Measurements from ENCODE around the gene INF2.

Gene INF2

DNA sequence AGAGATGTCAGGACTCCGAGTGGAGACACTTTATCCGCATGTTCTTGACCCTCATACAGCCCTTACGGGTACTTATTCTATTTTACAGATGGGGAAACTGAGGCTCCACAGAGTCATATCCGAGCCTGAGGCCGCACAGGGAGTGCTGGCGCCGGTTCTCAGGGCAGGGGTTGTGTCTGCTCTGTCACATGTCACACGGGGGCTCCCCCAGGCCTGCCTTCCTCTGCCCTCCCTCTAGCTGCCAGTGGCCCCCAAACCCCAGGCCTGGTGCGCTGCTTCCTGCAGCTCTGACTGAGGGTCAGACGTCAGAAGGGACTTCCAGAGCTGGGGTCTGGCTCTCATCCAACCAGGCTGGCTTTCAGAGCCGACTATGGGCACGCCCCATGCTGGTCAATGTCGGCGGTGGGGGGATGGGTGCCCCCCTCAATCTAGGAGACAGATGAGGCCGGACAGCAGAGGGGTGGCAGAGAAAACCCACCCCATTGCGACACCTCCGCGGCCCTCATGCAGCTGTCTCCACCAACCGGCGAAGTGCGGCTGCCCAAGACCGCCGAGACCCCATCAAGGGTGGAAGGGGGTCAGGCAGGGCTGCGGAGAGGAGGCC, 811 bp upstream of the INF2 start:
- DNase-seq (ENCODE audit: low read depth in 1 of 2, low spot score in 1 of 2) = no peak

GRCh38 chr14:104689881-104690711, 678 bp downstream of the INF2 start:
- no peak for DNase-seq (ENCODE audit: low read depth in 1 of 2, low spot score in 1 of 2)

- no peak for DNase-seq (ENCODE audit: low read depth in 1 of 2, low spot score in 1 of 2)
Measured at GRCh38 chr14:104690861-104691455, 1.5 kb downstream of the INF2 start.

- no peak for DNase-seq (ENCODE audit: low read depth in 1 of 2, low spot score in 1 of 2)
Measured at GRCh38 chr14:104691546-104692260, 2.3 kb downstream of the INF2 start.

GRCh38 chr14:104692261-104692938, 3.0 kb downstream of the INF2 start:
- DNase-seq (ENCODE audit: low read depth in 1 of 2, low spot score in 1 of 2) = no peak

DNA sequence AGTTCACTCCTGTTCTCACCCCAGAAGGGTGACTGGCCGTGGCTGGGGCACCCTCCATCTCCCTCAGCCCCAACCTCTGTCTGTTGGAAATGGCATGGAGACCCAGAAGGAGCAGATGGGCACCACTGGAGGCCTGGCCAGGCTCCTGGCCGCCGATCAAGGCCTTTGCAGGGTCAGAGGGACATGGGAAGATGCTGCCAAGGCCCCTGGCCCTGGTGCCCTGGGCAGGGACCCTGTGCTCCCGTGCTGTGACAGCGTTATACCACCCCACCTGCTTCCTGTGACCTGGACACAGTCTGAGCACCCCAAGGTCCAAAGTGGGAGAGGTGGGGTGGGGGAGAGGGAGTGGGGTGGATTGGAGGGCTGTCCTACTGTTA, 3.5 kb downstream of the INF2 start:
- DNase-seq (ENCODE audit: low read depth in 1 of 2, low spot score in 1 of 2) = no peak

- no peak for DNase-seq (ENCODE audit: low read depth in 1 of 2, low spot score in 1 of 2)
Measured at GRCh38 chr14:104693482-104694431, 4.3 kb downstream of the INF2 start.

GRCh38 chr14:104694475-104694950, 5.1 kb downstream of the INF2 start:
- DNase-seq (ENCODE audit: low read depth in 1 of 2, low spot score in 1 of 2) = no peak

GRCh38 chr14:104694991-104695659, 5.7 kb downstream of the INF2 start:
- no peak for DNase-seq (ENCODE audit: low read depth in 1 of 2, low spot score in 1 of 2)

- no peak for DNase-seq (ENCODE audit: low read depth in 1 of 2, low spot score in 1 of 2)
Measured at GRCh38 chr14:104695660-104696000, 6.2 kb downstream of the INF2 start.

- DNase-seq (ENCODE audit: low read depth in 1 of 2, low spot score in 1 of 2) = no peak
Measured at GRCh38 chr14:104696671-104697316, 7.4 kb downstream of the INF2 start.

DNA sequence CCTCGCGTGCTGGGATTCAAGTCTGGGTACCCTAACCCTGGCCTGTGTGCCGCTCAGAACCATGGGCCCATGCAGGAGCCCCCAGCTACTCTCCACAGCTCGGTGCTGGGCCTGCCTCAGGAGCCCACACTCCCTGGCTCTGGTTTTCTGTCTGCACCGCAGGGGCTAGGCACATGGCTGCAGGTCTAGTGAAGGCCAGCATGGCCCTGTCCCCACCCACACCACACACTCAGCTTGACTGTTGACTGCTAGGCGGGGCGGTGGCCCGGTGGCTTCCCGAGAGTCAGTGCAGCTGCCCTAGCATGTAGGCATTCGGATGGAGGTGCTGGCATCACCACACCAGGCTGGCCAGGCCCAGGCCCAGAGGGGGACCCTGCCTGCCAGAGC, 7.9 kb downstream of the INF2 start:
- DNase-seq (ENCODE audit: low read depth in 1 of 2, low spot score in 1 of 2) = no peak

- no peak for DNase-seq (ENCODE audit: low read depth in 1 of 2, low spot score in 1 of 2)
Measured at GRCh38 chr14:104697892-104698583, 8.6 kb downstream of the INF2 start.

DNA sequence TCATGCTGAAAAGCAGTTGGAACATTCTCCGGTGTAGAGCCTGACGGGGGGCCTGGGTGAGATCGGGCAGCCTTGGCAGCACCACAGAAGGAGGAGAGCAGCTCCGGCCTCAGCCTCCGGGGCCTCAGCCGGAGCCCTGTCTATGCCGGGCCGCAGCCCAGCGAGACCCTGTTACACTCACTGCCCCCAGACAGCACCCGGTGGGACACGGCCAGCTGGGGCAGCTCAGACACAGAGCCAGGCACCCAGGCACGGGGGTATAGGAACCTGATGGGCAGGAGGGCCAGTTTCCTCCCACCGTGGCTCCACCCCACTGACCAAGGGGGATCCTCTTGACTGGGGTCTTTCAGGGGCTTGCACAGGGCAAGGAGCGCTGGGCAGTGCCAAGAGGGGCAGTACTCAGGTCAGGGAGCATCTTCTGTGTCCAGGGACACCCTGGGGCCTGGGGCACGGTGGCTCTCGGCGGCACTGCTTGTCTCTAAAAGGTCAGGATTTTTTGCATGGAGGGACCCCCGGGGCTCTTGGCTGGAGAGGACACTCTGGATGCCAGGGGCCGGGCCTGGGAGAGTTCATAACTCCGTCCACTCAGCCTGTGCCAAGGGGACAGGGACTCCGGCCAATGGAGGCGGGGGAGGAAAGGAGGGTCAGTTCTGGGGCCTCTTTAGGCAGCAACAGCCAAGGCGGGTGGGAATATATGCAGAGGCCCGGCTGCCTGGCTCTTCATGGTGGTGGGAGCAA, 9.4 kb downstream of the INF2 start:
- no peak for DNase-seq (ENCODE audit: low read depth in 1 of 2, low spot score in 1 of 2)

DNA sequence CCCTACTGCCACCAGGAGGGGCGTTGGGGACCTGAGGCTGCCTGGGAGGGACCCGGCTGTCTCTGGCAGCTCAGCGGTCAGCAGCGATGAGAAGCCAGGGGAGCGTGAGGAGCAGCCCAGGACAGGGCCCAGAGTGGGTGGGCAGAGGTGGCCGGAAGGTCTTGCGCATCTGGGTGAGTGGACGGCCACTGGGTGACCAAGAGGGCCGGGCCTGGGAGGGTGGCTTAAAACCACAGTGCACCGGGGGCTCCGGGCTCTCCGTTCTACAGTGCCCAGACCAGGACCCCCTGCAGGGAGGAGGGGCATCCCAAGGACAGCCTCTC, 10.0 kb downstream of the INF2 start:
- DNase-seq (ENCODE audit: low read depth in 1 of 2, low spot score in 1 of 2) = no peak

DNA sequence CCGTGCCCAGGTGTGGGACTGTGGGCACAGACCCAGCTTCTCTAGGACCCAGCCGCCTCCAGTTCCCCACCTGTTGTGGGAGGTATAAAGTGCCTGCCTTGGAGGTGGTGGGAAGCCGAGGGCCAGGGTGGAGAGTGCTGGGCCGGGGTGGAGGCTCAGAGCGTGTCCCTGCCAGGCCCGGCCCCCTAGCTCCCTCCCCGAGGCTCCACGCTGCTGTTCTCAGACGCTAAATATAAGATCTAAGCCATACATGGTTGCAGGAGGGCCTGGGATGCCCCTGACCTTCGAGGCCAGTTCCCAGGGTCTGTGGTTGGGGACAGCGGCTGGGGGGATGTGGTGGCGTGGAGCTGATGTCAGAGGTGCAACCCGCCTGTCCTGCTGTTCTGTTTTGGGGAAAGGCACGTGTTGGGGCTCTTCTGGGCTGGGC, 10.8 kb downstream of the INF2 start:
- no peak for DNase-seq (ENCODE audit: low read depth in 1 of 2, low spot score in 1 of 2)

DNA sequence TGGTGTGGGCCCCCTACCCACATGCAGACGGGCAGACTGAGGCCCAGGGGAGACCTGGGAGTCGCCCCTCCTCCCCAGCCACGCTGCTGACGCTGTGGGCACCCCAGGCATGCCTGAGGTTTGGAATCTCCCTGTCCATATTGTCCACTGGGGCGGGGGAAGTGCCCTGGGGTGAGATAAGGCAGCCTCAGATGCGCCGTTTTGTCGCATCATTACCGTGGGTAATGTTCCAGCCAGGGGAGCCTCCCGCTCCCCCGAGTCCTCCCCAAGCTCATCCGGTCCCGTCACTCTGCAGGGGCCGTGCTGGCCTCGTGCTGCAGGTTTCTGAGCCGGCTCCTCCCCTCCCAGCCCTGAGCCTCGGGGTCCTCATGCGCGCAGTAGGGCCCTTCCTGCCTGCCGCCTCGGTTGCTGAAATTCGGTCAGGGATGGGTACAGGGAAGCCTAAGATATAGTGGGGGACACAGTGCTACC, 11.4 kb downstream of the INF2 start:
- no peak for DNase-seq (ENCODE audit: low read depth in 1 of 2, low spot score in 1 of 2)

Measured in stimulated activated CD4-positive, alpha-beta T cell treated with anti-CD3 and anti-CD28 coated beads, Interleukin-15, amount 100 ng/mL, for 1 hour (primary cell).